Stimulated activated naive CD4-positive, alpha-beta T cell treated with Interleukin-2 at 50 U/mL for 16 hours (primary cell): ENCODE measurements around the gene DENND4B.

Experiments used
- DNase-seq: peaks from one replicate; lab custom pipeline; 2025; lab: John Stamatoyannopoulos, UW

The DENND4B gene

DNA sequence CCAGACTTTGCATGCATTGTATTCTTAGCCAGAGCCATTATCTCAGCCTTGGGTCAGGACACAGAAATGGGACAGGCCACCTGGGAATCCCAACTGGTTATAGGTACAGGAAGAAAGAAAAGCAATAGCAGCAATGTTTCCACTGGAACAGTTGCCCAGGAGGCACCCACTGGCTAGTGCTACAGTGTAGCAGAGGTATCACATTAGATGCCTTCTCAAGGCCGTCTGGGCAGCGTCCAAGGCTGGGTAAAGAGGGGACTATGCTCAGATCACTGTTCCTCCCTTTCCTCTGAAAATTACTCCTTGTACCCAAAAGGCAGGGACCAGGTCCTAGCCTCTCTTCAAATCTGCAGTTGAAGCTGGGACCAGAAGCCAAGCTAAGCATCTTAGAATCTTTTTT lies 23.8 kb upstream of the DENND4B start:
- no peak for DNase-seq

DNA sequence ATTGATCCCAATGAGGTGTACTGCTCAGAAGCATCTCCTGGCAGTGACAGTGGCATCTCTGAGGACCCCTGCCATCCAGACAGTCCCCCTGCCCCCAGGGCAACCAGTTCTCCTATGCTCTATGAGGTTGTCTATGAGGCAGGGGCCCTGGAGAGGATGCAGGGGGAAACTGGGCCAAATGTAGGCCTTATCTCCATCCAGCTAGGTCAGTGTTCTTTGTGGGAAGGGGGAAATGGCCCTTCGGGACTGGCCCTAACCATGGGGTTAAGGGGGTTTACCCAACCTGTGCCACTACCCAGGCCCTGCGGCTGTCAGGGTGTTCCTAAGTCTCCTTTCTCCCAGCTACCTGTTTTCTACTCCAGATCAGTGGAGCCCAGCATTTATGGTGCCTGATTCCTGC lies 22.5 kb upstream of the DENND4B start:
- DNase-seq, result no peak

GRCh38 chr1:153968408-153968807 lies 21.9 kb upstream of the DENND4B start:
- no peak for DNase-seq

DNA sequence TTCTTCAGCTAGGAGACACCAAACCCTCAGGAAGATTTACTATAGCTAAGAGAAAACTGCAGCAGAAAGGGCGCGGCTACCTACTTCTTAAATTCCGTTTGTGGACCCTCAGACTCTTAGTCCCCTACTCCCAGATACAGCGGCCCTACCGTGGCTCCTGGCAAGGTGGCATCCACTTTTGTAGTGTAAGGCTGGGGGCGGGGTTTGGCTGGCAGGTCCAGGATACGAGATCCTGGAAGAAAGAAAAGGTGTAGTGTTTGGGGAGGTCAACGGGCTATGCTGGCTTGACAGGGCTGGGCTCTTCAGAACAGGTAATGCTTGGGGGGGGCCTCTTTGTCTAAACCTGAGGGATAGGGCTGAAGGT lies 21.5 kb upstream of the DENND4B start:
- no peak for DNase-seq

DNA sequence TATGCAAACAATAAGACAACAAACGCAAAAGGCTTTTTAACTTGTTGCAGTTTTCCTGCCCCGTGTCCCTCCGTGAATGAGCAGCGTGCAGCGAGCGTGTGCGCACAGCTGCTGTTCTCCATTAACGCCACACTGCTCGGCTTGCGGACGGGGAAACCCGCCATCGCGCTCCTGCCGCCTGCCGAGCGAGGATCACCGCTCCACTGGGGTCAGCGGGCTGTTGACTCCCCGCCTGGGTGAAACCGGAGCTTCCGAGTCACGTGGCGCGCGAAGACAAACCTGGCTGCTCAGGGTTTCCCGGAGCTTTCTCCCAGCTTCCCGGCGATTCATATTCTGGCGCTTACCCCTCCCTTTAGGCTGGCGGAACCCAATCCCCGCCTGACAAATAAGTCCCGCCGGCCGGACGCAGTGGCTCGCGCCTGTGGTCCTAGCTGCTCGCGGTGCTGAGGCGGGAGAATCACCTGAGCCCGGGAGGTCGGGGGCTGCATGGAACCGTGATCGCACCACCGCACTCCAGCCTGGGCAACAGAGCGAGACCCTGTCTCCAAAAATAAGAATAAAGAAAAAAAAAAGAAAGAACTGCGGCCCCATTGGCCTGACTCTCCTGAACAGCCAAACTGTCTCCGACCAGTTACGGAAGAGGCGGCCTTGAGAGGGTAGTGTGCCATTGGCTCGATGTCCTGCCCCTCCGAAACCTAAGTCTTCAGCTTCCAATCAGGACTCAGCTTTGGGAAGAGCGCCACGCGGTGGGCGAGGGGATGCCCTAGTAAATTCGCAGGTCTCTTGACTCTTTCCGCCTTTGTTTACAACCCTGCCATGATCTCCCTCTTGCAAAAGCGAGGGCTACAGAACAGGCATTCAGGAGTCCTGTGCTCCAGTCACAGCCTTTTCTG lies 20.8 kb upstream of the DENND4B start, which contains the start of gene CREB3L4:
Gene CREB3L4, plus strand, starts transcription at position 796 of the 893 bp plus-strand sequence. CDS start 624 bp downstream, outside the sequence.
- DNase-seq, result peak; percentile 82

DNA sequence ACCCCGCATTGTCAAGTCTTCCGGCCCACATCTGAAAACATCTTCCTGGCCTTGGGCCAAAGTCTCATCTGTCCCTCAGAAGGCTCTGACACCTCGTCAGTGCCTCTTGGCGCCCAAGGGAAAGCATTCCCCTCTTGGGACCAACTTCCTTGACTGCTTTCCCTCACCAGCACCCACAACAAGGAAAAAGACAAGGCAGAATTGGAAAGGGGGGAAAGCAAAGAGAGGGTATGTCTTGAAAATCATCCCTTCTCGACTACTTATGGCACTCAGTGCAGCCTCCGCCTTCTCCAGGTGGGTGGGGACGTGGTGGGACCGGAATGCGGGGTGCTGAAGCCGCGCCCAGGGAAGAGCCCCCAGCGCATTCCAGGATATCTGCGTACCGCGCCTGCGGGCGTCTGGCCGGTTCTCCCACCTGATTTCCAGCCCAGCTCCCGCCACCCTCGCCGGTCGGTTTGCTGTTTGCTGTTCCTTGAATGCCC lies 17.4 kb upstream of the DENND4B start:
- no peak for DNase-seq

DNA sequence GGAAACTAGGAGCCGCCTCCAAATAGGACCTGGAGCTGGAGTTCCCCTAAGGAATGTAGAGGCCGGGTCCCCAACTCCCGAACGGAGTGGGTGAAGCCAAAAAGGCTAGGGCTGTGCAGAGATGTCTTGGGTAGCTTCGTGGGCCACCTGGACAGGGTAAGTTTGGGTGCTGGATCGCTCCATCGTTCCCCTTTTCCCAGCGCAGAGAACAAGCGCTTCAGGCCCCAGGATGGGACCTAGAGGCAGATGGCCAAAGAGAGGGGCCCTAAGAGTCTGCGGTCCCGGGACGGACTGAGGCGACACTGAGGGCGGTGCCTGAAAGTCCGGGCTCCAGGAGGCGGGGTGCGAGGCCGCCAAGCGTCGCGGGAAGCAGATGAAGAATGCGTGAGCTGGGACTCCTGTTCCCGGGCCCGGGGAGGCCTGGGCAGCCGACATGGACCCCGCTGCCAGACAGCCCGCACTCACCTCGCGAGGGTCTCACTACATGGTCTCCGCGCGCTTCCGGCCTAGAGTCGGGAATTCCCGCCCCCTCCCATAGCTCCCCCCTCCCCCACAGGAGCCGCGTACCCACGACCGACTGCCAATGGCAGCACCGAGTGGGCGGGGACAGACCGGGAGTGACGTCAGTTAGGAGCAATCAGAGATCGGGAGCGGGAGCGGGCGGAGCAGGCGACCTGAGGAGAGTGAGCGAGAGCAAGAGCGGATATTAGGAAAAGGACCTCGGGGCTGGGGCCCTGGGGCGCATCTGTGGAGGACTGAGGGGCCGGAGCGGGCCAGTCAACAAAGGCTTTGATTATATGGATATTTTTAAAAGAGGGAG lies 16.7 kb upstream of the DENND4B start, which contains the start of gene SLC39A1:
Gene SLC39A1, minus strand, starts transcription at position 508 of the 820 bp plus-strand sequence. CDS start 822 bp downstream, outside the sequence.
- peak; percentile 93 for DNase-seq

DNA sequence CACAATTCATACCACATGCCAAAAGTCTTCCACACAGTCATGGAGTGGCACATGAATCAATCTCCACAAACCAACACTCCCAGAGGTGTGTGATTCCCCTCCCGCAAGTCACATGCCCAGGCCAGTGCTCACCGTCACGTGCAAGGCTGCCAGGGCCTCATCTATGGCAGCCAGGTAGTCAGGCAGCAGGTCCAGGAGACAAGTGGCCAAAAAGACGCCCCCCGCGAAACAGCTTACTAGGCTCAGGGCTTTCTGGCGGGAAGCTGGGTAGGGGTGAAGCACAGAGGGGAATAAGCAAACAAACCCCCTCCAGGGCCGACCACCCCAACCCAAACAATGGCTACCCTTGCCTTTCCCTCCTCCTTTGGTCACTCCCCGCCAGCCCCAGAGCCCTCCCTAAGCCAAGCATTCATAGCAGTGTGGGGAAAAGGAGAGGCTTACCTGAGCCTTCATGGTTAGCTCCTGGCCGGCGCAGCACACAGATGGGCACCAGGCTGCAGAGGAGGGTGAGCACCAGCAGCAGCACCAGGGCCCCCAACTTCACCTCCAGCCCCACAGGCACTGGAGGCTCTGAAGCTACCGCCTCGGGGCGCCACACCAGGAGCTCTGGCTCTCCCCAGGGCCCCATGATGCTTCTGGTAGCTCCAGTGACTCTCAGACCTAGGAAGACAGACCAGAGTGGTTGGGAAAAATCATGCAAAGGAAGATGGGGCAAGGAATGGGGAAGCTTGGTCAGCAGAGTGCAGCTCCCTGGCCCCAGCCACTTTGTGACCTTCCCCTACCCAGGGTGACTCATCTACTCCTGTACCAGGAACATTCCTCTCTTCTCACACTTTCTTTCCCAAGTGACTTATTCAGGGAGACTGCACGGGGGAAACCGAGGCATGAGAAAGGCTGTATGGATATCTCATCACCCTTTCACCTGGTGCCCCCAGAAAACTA lies 15.8 kb upstream of the DENND4B start:
- DNase-seq, result no peak

DNA sequence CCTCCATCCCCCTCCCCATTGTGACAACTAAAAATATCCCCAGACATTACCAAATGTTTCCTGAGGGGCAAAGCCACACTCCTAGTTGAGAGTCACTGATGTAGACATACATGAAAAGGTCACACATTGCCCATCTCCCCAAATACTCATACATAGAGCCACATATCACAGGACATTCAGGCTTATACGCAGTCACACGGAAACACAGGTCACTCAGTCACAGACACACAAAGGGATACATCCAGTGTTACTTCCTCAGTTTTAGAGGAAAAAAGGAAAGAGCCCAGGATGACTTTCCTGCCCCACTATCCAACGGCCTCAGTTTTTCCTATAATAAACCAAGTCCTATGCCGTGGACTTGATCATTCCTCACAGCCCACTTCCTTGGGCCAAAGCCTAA lies 14.9 kb upstream of the DENND4B start:
- DNase-seq, result no peak

DNA sequence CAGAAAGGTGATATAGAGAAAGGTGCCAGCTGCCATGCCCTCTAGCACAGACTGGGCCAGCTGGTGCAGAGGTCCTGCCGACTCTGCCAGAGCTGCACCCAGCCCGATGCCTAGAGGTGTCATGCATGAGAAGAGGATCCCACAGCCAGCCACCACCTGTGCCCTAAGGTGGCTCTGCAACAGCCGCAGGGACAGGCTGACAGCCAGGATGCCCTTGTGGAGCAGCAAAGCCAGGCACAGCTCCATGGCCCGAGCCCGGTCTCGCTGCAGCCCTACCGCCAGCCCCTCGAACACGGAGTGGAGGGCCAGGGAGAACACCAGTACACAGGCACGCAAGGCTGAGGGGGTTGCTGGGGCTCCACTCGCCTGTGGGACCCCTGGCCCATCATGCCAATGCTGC lies 13.7 kb upstream of the DENND4B start:
- DNase-seq, result no peak

GRCh38 chr1:153959454-153959853 lies 12.9 kb upstream of the DENND4B start:
- DNase-seq, result no peak

GRCh38 chr1:153958961-153959260 lies 12.4 kb upstream of the DENND4B start:
- no peak for DNase-seq

DNA sequence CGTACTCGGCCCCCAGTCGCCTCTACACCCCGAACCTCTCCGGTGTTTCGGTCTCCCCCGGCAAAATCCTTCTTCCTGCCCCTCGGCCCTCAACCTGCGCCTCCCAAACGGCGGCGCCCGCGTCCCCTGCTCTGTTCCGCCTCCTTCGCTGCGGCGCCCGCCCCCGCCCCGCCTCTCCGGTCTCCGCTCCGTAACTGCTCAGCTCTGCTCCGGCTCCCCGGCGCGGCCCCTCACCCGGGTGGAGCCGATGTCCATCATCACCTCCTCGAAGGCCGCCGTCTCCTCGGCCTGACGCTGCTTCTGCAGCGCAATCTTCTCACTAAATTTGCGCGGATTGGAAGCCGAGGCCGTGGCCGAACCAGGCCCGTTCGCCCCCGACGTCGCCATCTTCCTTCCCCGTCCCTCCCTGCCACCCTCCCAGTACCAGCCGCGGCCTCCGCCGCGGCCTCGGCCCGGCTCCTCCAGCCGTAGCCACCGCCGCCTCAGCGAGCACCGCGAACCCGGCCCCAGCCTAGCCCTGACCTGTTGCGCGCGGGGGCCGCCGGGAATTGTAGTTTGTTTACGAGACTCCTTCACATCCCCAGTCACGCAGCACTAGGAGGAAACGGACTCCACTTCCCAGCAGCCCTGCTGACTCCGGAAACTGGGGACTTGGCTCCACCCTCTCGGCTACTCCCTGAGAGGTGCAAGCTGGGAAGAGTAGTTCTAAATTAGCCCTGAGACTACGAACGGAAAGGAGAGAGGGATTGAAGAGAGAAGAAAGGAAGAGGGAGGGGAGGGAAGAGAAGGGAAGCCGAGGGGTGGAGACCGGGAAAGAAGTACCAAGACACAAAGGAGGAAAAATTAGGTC lies 11.8 kb upstream of the DENND4B start, which contains the start of gene CRTC2:
Gene CRTC2, minus strand, starts transcription at position 502 of the 850 bp plus-strand sequence. Its CDS starts 115 bp downstream, at position 387.
- peak; percentile 97 for DNase-seq

GRCh38 chr1:153957744-153958110 lies 11.2 kb upstream of the DENND4B start:
- peak; percentile 34 for DNase-seq

GRCh38 chr1:153956997-153957715 lies 10.6 kb upstream of the DENND4B start:
- DNase-seq, result no peak

DNA sequence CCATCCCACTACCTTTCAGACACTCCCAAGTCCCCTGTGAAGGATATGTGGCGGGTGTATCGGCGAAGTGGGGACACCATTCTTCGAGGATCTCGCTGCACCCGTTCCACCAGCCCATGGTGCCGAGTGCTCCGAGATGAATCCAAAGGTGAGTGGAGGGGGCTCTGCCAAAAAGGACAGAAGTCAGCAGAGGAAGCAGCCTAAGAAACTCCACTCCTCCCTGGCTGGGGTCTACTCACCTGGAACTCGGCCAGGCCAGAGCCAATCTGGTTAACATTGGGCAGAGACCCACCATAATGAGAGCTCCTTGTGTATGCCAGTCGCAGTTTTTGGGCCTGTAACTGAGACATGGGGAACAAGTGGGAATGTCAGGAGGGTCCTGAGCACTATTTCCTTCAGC lies 8.3 kb upstream of the DENND4B start:
- DNase-seq, result no peak

- DNase-seq, result no peak
Measured at GRCh38 chr1:153953859-153954365, 7.4 kb upstream of the DENND4B start.

GRCh38 chr1:153951801-153952200 lies 5.3 kb upstream of the DENND4B start:
- no peak for DNase-seq

- DNase-seq, result no peak
Measured at GRCh38 chr1:153951183-153951582, 4.7 kb upstream of the DENND4B start.
